ENCODE measurements around the gene KIAA1217.
A peak's percentile ranks its signal among the peaks of the same experiment; 100 is the strongest.

Gene KIAA1217

GRCh38 chr10:24177636-24178035 lies 31.3 kb upstream of the KIAA1217 start:
- Histone ChIP-seq H3K36me3 (ENCODE audit: control insufficient read depth in 1 of 2, insufficient read depth in 2 of 2, low read length in 2 of 2) (no peaks in the 10 kb centered on the region), H3K4me1 (ENCODE audit: control insufficient read depth in 1 of 2, insufficient read depth in 2 of 2, low read length in 2 of 2) (no peaks in the 10 kb centered on the region), H3K4me3 (ENCODE audit: low read depth in 1 of 2, low read length in 2 of 2) (no peak overlapping the region), H3K27me3 (ENCODE audit: control insufficient read depth in 1 of 2, insufficient read depth in 2 of 2, low read length in 2 of 2) (no peaks in the 10 kb centered on the region), H3K27ac (ENCODE audit: low read depth, low read length) (no peak overlapping the region), H3K9ac (ENCODE audit: low read depth in 1 of 2, low read length in 2 of 2) (no peak overlapping the region), H3K9me3 (ENCODE audit: control insufficient read depth in 1 of 2, low read length in 2 of 2) (no peaks in the 10 kb centered on the region)

GRCh38 chr10:24180891-24181290 lies 28.0 kb upstream of the KIAA1217 start:
- no peak overlapping the region for H3K9ac ChIP-seq (ENCODE audit: low read depth in 1 of 2, low read length in 2 of 2)
- H3K9me3 ChIP-seq (ENCODE audit: control insufficient read depth in 1 of 2, low read length in 2 of 2) = no peaks in the 10 kb centered on the region
- H3K27ac ChIP-seq (ENCODE audit: low read depth, low read length) = no peak overlapping the region
- no peaks in the 10 kb centered on the region for H3K27me3 ChIP-seq (ENCODE audit: control insufficient read depth in 1 of 2, insufficient read depth in 2 of 2, low read length in 2 of 2)
- no peaks in the 10 kb centered on the region for H3K36me3 ChIP-seq (ENCODE audit: control insufficient read depth in 1 of 2, insufficient read depth in 2 of 2, low read length in 2 of 2)
- no peak overlapping the region for H3K4me3 ChIP-seq (ENCODE audit: low read depth in 1 of 2, low read length in 2 of 2)
- H3K4me1 ChIP-seq (ENCODE audit: control insufficient read depth in 1 of 2, insufficient read depth in 2 of 2, low read length in 2 of 2) = no peaks in the 10 kb centered on the region

- H3K4me3 ChIP-seq (ENCODE audit: low read depth in 1 of 2, low read length in 2 of 2) = no peak overlapping the region
- no peaks in the 10 kb centered on the region for H3K4me1 ChIP-seq (ENCODE audit: control insufficient read depth in 1 of 2, insufficient read depth in 2 of 2, low read length in 2 of 2)
- H3K27ac ChIP-seq (ENCODE audit: low read depth, low read length) = no peak overlapping the region
- no peaks in the 10 kb centered on the region for H3K36me3 ChIP-seq (ENCODE audit: control insufficient read depth in 1 of 2, insufficient read depth in 2 of 2, low read length in 2 of 2)
- no peaks in the 10 kb centered on the region for H3K27me3 ChIP-seq (ENCODE audit: control insufficient read depth in 1 of 2, insufficient read depth in 2 of 2, low read length in 2 of 2)
- no peak overlapping the region for H3K9ac ChIP-seq (ENCODE audit: low read depth in 1 of 2, low read length in 2 of 2)
- H3K9me3 ChIP-seq (ENCODE audit: control insufficient read depth in 1 of 2, low read length in 2 of 2) = no peaks in the 10 kb centered on the region
Measured at GRCh38 chr10:24184455-24184854, 24.5 kb upstream of the KIAA1217 start.

- Histone ChIP-seq H3K4me1 (ENCODE audit: control insufficient read depth in 1 of 2, insufficient read depth in 2 of 2, low read length in 2 of 2) (peaks cover 3 to 7% of the 10 kb centered on the region in 2 donors), H3K36me3 (ENCODE audit: control insufficient read depth in 1 of 2, insufficient read depth in 2 of 2, low read length in 2 of 2) (no peaks in the 10 kb centered on the region), H3K27ac (ENCODE audit: low read depth, low read length) (no peak overlapping the region), H3K4me3 (ENCODE audit: low read depth in 1 of 2, low read length in 2 of 2) (no peak overlapping the region), H3K9me3 (ENCODE audit: control insufficient read depth in 1 of 2, low read length in 2 of 2) (no peaks in the 10 kb centered on the region), H3K9ac (ENCODE audit: low read depth in 1 of 2, low read length in 2 of 2) (no peak overlapping the region), H3K27me3 (ENCODE audit: control insufficient read depth in 1 of 2, insufficient read depth in 2 of 2, low read length in 2 of 2) (no peaks in the 10 kb centered on the region)
Measured at GRCh38 chr10:24193330-24193729, 15.6 kb upstream of the KIAA1217 start.

- Histone ChIP-seq H3K27ac (ENCODE audit: low read depth, low read length) (no peak overlapping the region), H3K4me1 (ENCODE audit: control insufficient read depth in 1 of 2, insufficient read depth in 2 of 2, low read length in 2 of 2) (peaks cover 3 to 7% of the 10 kb centered on the region in 2 donors), H3K27me3 (ENCODE audit: control insufficient read depth in 1 of 2, insufficient read depth in 2 of 2, low read length in 2 of 2) (no peaks in the 10 kb centered on the region), H3K4me3 (ENCODE audit: low read depth in 1 of 2, low read length in 2 of 2) (no peak overlapping the region), H3K9ac (ENCODE audit: low read depth in 1 of 2, low read length in 2 of 2) (no peak overlapping the region), H3K9me3 (ENCODE audit: control insufficient read depth in 1 of 2, low read length in 2 of 2) (no peaks in the 10 kb centered on the region), H3K36me3 (ENCODE audit: control insufficient read depth in 1 of 2, insufficient read depth in 2 of 2, low read length in 2 of 2) (no peaks in the 10 kb centered on the region)
Measured at GRCh38 chr10:24197263-24197662, 11.7 kb upstream of the KIAA1217 start.

GRCh38 chr10:24201503-24202180 lies 7.3 kb upstream of the KIAA1217 start:
- no peak overlapping the region for H3K27ac ChIP-seq (ENCODE audit: low read depth, low read length)
- no peaks in the 10 kb centered on the region for H3K27me3 ChIP-seq (ENCODE audit: control insufficient read depth in 1 of 2, insufficient read depth in 2 of 2, low read length in 2 of 2)
- H3K4me1 ChIP-seq (ENCODE audit: control insufficient read depth in 1 of 2, insufficient read depth in 2 of 2, low read length in 2 of 2) = peaks cover under 1 to 4% of the 10 kb centered on the region in 2 donors
- no peaks in the 10 kb centered on the region for H3K9me3 ChIP-seq (ENCODE audit: control insufficient read depth in 1 of 2, low read length in 2 of 2)
- no peak overlapping the region for H3K4me3 ChIP-seq (ENCODE audit: low read depth in 1 of 2, low read length in 2 of 2)
- no peaks in the 10 kb centered on the region for H3K36me3 ChIP-seq (ENCODE audit: control insufficient read depth in 1 of 2, insufficient read depth in 2 of 2, low read length in 2 of 2)
- H3K9ac ChIP-seq (ENCODE audit: low read depth in 1 of 2, low read length in 2 of 2) = no peak overlapping the region

- Histone ChIP-seq H3K27ac (ENCODE audit: low read depth, low read length) (no peak overlapping the region), H3K4me1 (ENCODE audit: control insufficient read depth in 1 of 2, insufficient read depth in 2 of 2, low read length in 2 of 2) (peaks cover 6 to 9% of the 10 kb centered on the region in 2 donors), H3K36me3 (ENCODE audit: control insufficient read depth in 1 of 2, insufficient read depth in 2 of 2, low read length in 2 of 2) (no peaks in the 10 kb centered on the region), H3K9me3 (ENCODE audit: control insufficient read depth in 1 of 2, low read length in 2 of 2) (no peaks in the 10 kb centered on the region), H3K4me3 (ENCODE audit: low read depth in 1 of 2, low read length in 2 of 2) (no peak overlapping the region), H3K9ac (ENCODE audit: low read depth in 1 of 2, low read length in 2 of 2) (no peak overlapping the region), H3K27me3 (ENCODE audit: control insufficient read depth in 1 of 2, insufficient read depth in 2 of 2, low read length in 2 of 2) (no peaks in the 10 kb centered on the region)
Measured at GRCh38 chr10:24202181-24202570, 6.8 kb upstream of the KIAA1217 start.

GRCh38 chr10:24205821-24206220 lies 3.1 kb upstream of the KIAA1217 start:
- no peak overlapping the region for H3K9ac ChIP-seq (ENCODE audit: low read depth in 1 of 2, low read length in 2 of 2)
- H3K36me3 ChIP-seq (ENCODE audit: control insufficient read depth in 1 of 2, insufficient read depth in 2 of 2, low read length in 2 of 2) = no peaks in the 10 kb centered on the region
- peaks cover 23 to 25% of the 10 kb centered on the region in 2 donors for H3K4me1 ChIP-seq (ENCODE audit: control insufficient read depth in 1 of 2, insufficient read depth in 2 of 2, low read length in 2 of 2)
- no peak overlapping the region for H3K4me3 ChIP-seq (ENCODE audit: low read depth in 1 of 2, low read length in 2 of 2)
- no peaks in the 10 kb centered on the region for H3K27me3 ChIP-seq (ENCODE audit: control insufficient read depth in 1 of 2, insufficient read depth in 2 of 2, low read length in 2 of 2)
- H3K27ac ChIP-seq (ENCODE audit: low read depth, low read length) = no peak overlapping the region
- no peaks in the 10 kb centered on the region for H3K9me3 ChIP-seq (ENCODE audit: control insufficient read depth in 1 of 2, low read length in 2 of 2)

- Histone ChIP-seq H3K36me3 (ENCODE audit: control insufficient read depth in 1 of 2, insufficient read depth in 2 of 2, low read length in 2 of 2) (no peaks in the 10 kb centered on the region), H3K4me3 (ENCODE audit: low read depth in 1 of 2, low read length in 2 of 2) (no peak overlapping the region), H3K27ac (ENCODE audit: low read depth, low read length) (no peak overlapping the region), H3K9ac (ENCODE audit: low read depth in 1 of 2, low read length in 2 of 2) (no peak overlapping the region), H3K27me3 (ENCODE audit: control insufficient read depth in 1 of 2, insufficient read depth in 2 of 2, low read length in 2 of 2) (no peaks in the 10 kb centered on the region), H3K4me1 (ENCODE audit: control insufficient read depth in 1 of 2, insufficient read depth in 2 of 2, low read length in 2 of 2) (peaks cover 23 to 25% of the 10 kb centered on the region in 2 donors), H3K9me3 (ENCODE audit: control insufficient read depth in 1 of 2, low read length in 2 of 2) (no peaks in the 10 kb centered on the region)
Measured at GRCh38 chr10:24206334-24206733, 2.6 kb upstream of the KIAA1217 start.

GRCh38 chr10:24206926-24207325 lies 2.0 kb upstream of the KIAA1217 start:
- Histone ChIP-seq H3K36me3 (ENCODE audit: control insufficient read depth in 1 of 2, insufficient read depth in 2 of 2, low read length in 2 of 2) (no peaks in the 10 kb centered on the region), H3K4me3 (ENCODE audit: low read depth in 1 of 2, low read length in 2 of 2) (peak overlapping the region in 1 of 2 donors; percentile 7), H3K27ac (ENCODE audit: low read depth, low read length) (no peak overlapping the region), H3K4me1 (ENCODE audit: control insufficient read depth in 1 of 2, insufficient read depth in 2 of 2, low read length in 2 of 2) (peaks cover 23 to 25% of the 10 kb centered on the region in 2 donors), H3K27me3 (ENCODE audit: control insufficient read depth in 1 of 2, insufficient read depth in 2 of 2, low read length in 2 of 2) (no peaks in the 10 kb centered on the region), H3K9ac (ENCODE audit: low read depth in 1 of 2, low read length in 2 of 2) (peak overlapping the region in 1 of 2 donors; percentile 39), H3K9me3 (ENCODE audit: control insufficient read depth in 1 of 2, low read length in 2 of 2) (no peaks in the 10 kb centered on the region)

Measured in duodenal mucosa (tissue), 2 donors.